Right kidney (tissue), 1 donor: ENCODE measurements around the gene PTPN4.
"Not testable (repeated sequence)": the region's sequence is repeated elsewhere in the genome, so short reads cannot be mapped to it uniquely, and the experiment has no call there.

ENCODE experiments used
- DNase-seq: peaks from one replicate; pipeline ENCODE4 v3.0.0-alpha.2; 2016

Gene PTPN4

DNA sequence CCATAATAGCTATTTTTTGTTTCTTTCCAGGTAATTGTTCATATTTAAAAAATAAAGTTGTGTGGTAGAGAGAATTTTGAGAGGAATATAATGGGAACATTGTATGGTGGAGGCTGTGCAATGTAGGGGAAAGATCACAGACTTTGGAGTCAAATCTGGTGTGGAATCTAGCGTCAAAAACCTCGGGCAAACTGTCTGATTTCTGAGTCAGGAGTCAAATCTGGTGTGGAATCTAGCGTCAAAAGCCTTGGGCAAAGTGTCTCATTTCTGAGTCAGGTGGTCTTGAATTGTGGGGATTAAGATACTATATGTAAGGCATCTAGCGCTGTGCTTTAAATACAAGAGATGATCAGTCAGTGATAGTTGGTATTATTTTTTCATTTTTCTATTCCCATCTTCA is 5.1 kb downstream of the PTPN4 start:
- no peak for DNase-seq

DNA sequence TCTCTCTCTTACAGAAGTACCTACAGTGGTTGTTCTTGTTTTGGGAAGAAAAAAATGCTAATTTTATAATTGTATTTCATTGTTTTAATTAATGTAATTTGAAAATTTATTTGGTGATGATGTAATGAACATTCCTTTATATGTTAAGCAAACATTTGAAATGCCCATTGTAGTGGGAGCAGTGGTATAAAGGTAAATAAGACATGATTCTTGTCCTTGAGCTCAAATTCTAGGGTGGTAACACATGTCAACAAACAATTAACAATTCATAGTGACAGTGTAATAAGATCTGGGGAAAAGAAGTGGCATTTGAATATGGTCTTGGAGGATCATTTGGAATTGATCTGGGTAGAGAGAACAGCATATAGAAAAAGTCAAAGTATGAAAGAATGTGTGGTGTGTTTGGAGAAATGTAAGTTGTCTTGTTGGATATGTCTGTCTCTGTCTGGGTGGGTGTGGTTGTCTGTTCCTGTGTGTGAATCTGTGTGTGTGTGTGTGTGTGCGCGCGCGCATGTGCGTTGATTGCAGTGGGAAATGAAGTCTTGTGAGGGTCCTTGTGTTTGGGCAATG is 5.8 kb downstream of the PTPN4 start:
- DNase-seq, result no peak

DNA sequence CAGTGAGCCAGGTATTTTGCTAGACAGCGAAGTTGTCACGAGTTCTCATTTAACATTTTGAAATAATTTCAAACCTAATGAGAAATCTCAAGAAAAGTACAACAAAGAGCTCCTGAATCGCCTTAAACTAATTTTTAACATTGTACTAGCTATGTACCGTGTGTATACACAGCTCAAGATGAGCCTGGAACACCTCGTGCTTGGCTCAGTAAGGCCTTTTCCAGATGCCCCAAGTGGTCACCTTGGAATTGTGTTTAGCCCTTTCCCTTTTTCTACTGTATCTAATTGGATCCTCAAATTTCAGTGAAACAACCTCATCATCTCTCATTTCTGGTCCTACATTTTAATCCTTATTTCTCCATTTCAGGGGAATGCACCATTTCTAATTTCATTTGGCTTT is 7.2 kb downstream of the PTPN4 start:
- no peak for DNase-seq

DNA sequence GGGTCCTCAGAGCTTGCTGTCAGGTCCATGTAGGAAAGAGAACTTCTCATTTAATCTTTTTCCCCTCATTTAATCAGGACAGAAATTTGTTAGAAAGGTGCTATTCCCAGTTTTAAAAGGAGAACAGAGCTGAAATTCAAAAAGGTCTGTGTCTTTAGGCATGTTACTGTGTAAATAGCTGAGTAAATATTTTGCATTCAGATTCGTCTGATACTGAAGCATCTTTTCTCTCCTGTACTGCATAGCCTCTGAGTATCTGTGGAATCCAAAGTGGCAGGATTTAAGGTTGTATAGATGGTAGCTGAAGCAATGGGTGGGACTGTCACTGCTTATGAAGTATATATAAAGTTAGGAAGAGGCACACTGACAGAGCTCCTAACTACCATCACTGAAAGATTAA is 9.0 kb downstream of the PTPN4 start:
- DNase-seq, result no peak

DNA sequence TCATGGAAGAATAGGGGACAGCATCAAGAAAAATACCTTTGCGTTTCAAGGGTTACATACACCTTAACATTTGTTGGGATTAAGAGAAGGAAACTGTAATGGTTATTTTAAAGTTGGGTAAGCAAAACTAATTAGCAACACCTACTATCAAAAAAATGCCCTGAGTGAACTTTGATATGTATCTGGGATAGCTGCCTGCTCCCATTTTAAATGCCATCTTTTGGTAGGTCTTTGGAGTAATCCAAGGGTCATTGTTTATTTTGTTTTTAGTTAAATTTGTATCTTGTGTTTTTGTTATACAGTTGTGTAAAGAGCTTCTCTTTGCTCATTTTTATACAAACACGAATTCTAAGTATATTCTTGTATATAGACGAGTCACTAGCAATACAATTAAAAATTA is 9.9 kb downstream of the PTPN4 start:
- DNase-seq, result no peak

DNA sequence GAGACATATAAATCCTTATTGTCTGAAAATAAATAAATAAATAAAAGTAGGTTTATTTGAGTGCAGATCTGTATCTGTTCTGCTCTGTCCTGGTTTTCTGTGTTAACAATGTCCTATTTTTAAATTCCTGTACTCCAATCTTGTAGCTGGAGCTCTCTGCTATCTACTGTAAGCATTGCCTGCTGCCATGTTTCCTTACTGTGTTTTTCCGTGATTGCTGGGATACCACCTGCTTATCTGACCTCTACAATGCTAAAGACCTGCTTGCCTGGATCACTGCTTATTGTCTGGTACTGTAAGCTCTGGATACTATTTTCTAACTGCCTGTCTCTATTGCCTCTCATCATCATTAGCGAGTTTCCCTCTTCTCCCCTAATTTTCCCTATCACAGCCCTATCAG is 11.6 kb downstream of the PTPN4 start:
- no peak for DNase-seq

DNA sequence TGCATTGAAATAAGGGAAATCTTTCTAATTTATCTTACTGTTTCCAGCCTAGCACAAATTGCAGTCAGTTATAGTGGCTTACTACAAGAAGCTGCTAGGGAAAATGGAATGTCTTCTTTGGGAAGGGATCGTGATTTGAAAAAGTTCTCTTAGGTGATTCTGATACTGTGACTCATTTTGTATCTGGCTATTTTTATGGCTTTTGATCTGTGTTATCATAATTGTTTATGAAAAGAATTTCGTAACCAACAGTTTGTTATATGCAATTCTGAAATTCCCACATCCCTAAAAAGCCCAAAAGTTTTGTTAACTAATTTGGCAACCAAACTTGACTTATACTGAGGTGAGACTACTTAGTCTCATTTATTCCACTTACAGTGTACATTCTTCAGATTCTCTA is 12.4 kb downstream of the PTPN4 start:
- DNase-seq, result no peak

DNA sequence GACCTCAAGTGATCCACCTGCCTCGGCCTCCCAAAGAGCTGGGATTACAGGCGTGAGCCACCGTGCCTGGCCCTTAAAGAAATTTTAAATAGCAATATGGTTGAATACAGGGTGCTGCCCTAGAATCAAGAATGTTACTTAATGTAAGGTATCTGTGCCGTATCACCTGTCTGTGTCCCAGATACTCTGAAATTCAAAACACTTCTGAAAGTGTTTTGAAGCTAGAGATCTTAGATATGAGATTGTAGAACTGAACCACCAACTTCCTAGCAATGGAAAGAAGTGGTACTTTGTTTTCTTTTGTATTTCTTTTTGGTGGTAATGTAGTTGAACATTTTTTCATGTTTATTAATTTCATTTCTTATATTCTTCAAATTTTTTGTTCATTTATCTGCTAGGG is 13.0 kb downstream of the PTPN4 start:
- no peak for DNase-seq

DNA sequence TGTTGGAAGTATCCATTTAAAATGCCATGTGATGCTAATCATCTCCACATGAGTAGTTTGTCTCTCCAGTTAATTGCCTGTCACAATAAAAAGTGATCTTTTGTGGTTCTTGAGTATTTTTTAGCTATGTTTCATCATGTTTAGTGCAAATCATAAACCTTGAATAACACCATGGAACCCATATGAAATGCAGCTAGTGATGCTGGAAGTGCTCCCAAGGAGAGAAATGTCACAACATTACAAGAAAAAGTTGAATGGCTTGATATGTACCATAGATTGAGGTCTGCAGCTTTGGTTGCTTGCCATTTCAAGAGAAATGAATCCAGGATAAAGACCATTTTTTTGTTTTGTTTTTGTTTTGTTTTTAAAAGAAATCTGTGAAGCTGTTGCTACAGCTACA is 14.3 kb downstream of the PTPN4 start:
- DNase-seq, result no peak

DNA sequence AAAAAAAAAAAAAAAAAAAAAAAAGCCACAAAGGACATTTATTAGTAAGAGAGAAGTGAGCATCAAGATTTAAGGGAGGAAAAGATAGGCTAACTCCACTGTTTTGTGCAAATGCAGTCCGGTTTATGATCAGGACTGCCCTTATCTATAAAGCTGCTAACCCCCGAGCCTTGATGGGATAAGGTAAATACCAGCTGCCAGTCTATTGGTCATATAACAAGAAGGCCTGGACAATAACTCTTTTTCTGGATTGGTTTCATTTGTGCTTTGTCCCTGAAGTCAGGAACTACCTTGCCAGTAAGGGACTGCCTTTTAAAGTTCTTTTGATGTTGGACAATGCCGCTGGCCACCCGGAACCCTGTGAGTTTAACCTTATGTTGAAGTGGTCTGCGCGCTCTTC is 15.4 kb downstream of the PTPN4 start:
- no peak for DNase-seq

DNA sequence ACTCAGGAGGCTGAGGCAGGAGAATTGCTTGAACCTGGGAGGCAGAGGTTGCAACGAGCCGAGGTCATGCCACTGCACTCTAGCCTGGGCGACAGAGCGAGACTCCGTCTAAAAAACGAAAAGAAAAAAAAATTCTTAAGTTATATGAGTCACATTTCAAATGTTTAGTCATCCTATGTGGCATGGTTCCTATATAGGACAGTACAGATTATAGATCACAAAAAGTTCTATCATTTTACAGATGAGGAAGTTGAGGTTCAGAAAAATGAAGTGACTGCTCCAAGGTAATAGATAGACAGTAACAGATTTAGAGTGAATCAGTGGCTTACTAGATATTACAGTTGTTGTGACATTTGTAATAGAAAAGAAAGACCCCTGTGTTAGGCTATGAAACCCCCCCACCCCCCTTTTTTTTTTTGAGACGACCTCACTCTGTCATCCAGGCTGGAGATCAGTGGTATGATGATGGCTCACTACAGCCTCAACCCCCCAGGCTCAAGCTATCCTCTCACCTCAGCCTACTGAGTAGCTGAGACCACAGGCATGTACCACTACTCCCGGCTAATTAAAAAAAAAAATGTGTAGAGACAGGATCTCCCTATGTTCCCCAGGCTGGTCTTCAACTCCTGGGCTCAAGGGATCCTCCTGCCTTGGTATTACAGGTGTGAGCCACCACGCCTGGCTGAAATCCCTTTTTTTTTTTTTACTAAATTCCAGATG is 22.7 kb downstream of the PTPN4 start:
- DNase-seq, result no peak

DNA sequence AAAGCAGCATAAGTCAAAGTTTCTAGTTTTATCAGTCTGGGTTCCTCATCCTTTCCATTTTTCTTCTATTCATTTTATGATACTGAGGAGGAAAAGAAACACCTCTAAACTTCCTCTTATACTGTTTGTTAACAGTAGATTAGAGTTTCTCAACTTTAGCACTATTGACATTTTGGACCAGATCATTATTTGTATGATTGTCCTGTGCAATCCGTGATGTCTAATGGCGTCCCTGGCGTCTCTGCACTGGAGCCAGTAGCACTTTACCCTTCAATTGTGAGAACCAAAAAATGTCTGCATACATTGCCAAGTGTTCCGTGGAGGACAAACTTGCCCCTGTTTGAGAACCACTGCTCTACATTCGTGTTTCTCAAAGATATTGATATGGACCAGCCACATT is 25.2 kb downstream of the PTPN4 start:
- no peak for DNase-seq

DNA sequence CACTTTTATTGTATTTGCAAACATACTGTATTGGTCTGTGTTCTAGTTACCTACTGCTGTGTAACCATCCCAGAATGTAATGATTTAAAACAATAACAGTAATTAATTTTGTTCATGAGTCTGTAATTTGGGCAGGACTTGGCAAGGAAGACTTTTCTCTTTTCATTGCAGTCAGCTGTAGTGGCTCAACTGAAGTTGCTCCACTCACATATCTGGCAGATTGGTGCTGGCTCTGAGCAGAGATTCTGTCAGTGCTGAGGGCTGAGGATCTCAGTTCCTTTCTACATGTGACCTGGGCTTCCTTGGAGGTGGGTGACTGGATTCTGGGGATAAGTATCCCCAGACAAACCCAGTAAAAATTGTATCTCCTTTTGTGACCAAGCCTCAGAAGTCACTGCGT is 26.6 kb downstream of the PTPN4 start:
- no peak for DNase-seq

DNA sequence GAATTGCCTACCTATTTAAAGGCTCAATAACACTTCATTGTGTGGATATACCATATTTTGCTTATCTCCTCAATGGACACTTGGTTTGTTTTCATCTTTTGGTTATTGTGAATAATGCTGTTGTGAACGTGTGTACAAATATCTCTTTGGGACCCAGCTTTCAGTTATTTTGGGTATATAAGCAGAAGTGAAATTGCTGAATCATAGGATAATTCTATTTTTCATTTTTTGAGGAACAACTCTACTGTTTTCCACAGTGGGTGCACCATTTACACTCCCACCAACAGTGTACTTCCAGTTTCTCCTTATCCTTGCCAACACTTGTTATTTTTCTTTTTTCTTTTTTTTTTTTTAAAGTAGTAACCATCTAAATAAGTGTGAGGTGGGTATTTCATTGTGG is 29.0 kb downstream of the PTPN4 start:
- no peak for DNase-seq

DNA sequence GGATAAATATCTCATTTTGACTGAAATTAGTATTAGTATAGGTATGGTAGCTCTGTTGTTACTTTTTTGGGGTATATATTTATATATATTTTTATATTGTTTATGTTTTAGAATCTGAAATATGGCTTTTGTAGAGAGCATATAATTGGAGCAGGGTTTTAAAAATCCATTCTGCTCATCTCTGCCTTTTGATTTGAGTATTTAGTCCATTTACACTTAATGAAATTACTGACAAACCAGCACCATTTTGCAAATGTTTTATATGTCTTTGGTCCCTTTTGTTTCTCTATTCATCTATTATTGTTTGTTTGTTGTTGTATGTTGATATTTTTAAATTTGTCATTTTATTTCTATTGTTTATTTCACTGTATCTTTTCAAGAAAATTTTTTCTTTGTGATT is 30.7 kb downstream of the PTPN4 start:
- DNase-seq, result no peak

DNA sequence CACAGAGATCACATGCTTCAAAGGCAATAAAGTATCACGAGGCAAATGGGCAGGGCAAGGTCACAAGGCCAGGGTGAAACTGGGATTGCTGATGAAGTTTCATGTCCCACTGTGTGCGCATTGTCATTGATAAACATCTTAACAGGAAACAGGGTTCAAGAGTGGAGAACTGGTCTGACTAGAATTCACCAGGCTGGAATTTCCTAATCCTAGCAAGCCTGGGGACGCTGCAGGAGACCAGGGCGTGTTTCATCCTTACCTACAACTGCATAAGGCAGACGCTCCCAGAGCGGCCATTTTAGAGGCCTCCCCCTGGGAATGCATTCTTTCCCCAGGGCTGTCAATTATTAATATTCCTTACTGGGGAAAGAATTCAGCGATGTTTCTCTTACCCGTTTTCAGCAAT is 33.2 kb downstream of the PTPN4 start:
- no peak for DNase-seq

DNA sequence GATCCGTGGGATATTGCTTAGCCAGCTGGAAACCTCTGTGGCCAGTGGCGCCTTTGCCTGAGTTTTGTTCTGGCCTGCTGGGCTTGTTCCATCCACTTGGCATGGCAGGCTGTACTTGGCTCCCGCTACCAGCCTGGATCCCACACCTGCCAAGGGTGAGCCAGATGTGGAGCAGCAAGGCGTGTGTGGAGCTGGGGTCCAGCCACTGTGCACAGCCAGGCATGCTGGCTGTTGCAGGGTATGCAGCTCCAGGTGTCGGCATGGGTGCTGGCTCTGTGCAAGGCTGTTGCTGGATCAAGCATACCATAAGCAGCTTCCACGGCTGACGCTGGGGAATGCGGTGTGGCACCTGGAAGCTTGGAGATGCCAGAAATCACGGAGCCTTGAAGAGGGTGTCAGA is 34.5 kb downstream of the PTPN4 start:
- no peak for DNase-seq

DNA sequence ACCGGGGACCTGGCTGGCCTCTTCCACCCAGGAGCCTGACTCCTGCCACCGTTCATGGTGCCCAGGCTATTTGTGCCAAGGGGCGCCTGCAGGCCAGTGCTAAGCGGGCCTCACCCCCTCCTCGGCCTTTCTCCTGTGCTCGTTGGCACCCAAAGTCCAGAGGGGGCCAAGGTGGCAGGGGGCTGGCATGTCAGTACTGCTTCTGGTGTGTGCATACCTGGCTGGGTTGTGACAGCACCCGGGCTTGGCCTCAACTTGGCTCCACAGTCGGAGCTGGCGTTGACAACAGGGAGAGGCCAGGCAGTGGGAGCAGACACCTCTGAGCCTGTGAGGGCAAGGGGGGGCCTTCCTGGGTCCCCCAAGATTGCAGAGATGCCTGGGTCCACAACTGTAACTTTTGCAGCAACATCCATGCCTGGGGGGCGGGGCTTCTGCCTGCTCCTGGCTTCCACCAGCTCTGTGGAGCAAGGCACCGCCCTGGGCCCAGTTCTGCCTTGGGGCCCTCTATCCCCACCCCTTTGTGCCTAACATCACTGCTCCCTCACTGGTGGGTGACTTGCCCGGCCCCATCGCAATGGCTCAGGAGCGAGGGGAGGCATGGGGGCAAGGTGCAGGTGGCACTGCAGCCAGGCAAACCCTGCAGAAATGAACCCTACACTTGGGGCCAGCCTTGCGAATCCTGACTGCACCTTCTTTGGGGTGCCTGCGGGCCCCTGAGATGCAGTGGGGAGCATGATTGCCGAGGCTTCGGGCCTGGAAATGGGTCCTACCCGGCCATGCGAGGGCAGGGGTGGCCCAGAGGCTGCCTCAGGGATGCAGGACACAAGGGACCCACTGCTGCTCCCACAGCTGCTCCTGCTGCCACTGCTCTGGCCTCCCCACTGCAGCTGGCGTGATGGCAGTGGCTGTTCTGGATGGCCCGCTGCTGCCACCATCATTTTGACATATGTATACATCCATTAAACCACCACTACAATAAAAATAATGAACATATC is 35.9 kb downstream of the PTPN4 start:
- DNase-seq, result no peak

DNA sequence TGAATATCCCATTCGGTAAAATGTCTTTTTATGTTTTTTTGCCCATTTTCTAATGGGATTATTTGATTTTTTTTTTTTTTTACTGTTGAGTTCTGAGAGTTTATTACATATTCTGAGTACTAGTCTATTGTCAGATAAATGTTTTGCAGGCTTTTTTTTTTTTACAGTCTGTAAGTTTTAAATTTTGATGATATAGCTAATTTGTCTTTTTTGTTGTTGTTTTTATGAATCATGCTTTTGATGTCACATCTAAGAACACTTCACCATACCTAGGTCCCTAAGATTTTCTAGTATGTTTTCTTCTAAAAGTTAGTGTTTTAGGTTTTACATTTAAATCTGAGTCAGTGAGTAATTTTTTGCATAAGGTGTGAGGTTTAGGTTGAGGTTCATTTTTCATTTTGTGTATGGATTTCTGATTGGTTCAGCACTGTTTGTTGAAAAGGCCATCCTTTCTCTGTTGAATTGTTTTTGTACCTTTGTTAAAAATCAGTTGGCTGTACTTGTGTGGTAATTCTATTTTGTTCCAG is 40.7 kb downstream of the PTPN4 start:
- no peak for DNase-seq

DNA sequence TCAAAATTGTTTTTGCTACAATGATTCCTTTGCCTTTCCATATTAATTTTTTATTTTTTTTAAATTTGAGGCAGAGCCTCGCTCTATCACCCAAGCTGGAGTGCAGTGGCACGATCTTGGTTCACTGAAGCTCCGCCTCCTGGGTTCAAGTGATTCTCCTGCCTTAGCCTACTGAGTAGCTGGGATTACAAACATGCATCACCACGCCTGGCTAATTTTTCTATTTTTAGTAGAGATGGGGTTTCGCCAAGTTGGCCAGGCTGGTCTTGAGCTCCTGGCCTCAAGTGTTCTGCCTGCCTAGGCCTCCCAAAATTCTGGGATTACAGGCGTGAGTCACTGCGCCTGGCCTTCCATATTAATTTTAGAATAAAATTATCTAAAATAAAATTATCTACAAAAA is 41.3 kb downstream of the PTPN4 start:
- DNase-seq, result no peak

DNA sequence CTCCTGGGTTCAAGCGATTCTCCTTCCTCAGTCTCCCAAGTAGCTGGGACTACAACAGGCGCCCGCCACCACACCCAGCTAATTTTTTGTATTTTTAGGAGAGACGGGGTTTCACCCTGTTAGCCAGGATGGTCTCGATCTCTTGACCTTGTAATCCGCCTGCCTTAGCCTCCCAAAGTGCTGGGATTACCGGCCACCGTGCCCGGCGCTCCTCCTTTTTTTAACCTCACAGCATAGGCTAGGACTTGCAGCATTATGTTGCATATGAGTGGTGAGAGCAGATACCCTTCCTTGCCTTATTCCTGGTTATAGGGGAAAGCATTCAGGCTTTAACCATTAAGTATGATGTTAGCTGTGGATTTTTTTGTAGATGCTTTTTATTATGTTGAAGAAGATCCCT is 42.3 kb downstream of the PTPN4 start:
- DNase-seq, result not testable (repeated sequence)

DNA sequence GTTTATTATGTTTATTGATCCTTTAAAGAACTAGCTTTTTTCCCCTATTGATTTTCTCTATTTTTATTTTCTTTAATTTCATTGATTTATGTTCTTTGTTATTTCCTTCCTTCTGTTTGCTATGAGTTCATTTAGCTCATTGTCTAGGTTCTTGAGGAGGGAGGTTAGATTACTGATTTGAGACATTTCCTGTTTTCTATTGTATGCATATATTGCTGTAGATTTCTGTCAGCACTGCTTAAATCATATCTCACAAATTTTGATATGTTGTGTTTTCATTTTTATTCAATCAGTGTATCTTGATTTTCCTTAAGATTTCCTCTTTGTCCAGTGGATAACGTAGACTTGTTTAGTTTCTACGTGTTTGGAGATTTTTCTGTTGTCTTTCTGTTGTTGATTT is 43.4 kb downstream of the PTPN4 start:
- no peak for DNase-seq

DNA sequence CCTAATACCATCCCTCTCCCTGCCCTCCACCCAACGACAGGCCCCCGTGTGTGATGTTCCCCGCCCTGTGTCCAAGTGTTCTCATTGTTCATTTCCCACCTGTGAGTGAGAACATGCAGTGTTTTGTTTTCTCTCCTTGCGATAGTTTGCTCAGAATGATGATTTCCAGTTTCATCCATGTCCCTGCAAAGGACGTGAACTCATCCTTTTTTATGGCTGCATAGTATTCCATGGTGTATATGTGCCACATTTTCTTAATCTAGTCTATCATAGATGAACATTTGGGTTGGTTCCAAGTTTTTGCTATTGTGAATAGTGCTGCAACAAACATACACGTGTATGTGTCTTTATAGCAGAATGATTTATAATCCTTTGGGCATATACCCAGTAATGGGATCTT is 44.7 kb downstream of the PTPN4 start:
- not testable (repeated sequence) for DNase-seq
